C4-2B (cell line): ENCODE measurements around the gene LRRC26.

ENCODE experiments used
- ZFX ChIP-seq: fragments of 450-650 bp; IDR thresholded peaks from 2 replicates; pipeline ENCODE4 v1.6.1; 2017
- TF ChIP-seq, protein P1 (sequence below): fragments of 450-650 bp; conservative IDR thresholded peaks from 2 replicates; pipeline ENCODE4 v1.5.1; 2017; ENCODE audit warnings: mild to moderate bottlenecking

DNA sequence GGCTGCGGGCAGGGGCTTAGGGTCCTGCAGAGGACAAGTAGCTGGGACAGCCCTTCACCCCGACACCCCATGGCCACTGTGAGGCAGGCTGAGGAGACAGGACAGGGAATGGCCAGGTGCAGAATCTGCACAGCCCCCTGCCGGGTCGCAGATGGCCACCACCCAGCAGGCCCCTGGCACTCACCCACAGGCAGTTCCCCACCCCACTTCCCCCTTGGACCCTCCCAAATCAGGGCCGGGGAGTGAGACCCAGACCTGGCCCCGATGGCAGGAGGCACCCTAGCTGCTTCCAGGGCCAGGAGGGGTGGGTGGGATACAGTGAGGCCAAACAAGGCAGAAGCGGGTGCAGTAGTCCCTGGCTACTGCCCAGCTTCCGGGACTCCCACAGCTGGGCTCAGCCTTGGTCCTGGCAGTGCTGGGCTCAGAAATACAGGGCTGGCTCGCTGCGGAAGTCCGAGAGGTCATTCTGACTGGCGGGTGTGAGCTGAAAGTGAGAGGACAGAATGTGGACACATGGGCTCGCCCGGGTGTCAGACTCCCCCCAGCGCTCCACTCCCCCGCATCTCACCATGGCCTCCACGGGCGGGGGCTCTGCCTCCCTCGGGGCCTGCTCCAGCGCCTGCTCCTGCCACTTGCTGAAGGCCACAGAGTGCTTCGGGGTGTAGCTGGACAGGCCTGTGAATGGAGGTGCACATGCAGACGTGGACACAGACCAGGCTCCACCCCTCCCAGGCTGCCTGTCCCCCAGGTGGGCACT, 22.0 kb upstream of the LRRC26 start:
- TF ChIP-seq, protein P1, sequence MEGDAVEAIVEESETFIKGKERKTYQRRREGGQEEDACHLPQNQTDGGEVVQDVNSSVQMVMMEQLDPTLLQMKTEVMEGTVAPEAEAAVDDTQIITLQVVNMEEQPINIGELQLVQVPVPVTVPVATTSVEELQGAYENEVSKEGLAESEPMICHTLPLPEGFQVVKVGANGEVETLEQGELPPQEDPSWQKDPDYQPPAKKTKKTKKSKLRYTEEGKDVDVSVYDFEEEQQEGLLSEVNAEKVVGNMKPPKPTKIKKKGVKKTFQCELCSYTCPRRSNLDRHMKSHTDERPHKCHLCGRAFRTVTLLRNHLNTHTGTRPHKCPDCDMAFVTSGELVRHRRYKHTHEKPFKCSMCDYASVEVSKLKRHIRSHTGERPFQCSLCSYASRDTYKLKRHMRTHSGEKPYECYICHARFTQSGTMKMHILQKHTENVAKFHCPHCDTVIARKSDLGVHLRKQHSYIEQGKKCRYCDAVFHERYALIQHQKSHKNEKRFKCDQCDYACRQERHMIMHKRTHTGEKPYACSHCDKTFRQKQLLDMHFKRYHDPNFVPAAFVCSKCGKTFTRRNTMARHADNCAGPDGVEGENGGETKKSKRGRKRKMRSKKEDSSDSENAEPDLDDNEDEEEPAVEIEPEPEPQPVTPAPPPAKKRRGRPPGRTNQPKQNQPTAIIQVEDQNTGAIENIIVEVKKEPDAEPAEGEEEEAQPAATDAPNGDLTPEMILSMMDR, result no peak
- no peak for TF ChIP-seq ZFX
